ENCODE results near the gene ME3.

The ME3 gene

DNA sequence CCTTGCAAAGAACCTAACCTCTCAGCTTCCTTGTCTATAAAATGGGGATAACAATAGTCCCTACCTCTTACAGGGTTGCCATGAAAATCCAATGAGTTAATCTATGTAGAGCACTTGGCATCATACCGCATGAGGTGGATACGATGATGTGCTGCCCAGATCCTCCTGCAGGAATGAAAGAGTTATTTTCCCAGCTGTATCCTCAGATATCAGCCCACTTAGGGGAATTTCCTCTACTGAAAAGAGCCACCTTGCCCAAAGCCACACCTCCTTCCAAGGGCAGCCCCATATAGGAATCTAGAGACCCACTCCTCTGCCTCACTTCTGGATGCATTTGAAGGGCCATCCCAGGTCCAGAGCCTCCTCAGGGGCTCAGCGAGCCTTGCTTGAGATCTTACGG lies 169.3 kb downstream of the ME3 start:
- H3K9ac ChIP-seq (ENCODE audit: low read depth, low read length), result no peak overlapping the region
- H3K9me3 ChIP-seq (ENCODE audit: control insufficient read depth, insufficient read depth, low read length), result no peaks in the 10 kb centered on the region
- no peak overlapping the region for H3K4me3 ChIP-seq (ENCODE audit: low read depth, low read length)
- H3K27me3 ChIP-seq (ENCODE audit: control insufficient read depth, insufficient read depth, low read length), result no peaks in the 10 kb centered on the region
- H3K36me3 ChIP-seq (ENCODE audit: control insufficient read depth, insufficient read depth, low read length), result no peaks in the 10 kb centered on the region
- H3K4me1 ChIP-seq (ENCODE audit: control insufficient read depth, insufficient read depth, low read length), result no peaks in the 10 kb centered on the region

DNA sequence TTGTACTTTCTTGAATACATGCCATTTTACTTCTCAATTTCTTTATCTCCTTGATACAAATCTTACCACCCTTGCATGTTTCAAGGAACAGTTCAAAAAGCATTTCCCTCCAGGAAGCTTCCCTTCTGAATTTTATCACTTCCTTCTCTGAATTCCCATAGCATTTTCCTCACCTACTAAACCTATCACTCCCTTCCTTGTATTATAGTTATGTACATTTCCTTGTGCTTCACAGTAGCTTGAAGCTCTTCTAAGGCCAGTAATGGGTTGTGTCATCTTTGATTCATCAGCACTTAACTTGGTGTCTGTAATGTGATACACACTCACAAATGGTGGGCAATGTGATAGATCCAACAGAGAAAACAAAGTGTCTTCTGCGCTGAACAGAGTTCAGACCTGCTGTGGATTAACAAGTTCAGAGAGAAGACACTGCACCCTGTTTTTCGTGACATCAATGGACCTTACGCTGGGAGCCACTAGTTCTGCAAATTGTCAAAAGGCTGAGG lies 170.2 kb downstream of the ME3 start:
- Histone ChIP-seq H3K4me3 (ENCODE audit: low read depth, low read length) (no peak overlapping the region), H3K9ac (ENCODE audit: low read depth, low read length) (no peak overlapping the region), H3K4me1 (ENCODE audit: control insufficient read depth, insufficient read depth, low read length) (no peaks in the 10 kb centered on the region), H3K27me3 (ENCODE audit: control insufficient read depth, insufficient read depth, low read length) (no peaks in the 10 kb centered on the region), H3K36me3 (ENCODE audit: control insufficient read depth, insufficient read depth, low read length) (no peaks in the 10 kb centered on the region), H3K9me3 (ENCODE audit: control insufficient read depth, insufficient read depth, low read length) (no peaks in the 10 kb centered on the region)

DNA sequence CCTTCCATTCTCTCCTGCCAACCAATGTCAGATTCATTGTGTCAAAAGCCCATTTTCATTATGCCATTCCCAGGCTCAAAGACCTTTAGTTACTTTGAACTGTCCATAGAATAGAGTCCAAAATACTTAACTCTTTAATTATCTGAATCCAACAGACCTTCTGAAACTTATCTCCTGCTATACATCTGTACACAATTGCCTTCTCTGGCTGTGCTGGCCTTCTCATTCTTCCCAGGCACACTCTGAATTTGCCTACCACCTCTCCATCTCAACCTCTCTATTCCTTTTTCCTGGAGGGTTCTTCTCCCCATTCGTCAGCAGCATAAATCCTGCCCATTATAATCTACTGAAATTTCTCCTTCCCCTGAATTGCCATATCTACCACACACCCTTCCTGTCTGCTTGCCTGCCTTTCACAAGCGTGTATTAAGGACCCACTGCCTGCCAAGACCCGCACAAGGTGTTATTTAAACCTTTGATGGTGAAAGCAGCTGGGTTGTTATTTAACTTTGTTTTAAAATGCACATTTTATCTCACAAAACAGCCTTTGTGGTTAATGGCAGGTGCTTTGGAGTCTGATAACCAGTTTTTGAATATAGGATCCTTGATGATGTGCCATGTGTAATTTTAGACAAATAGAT lies 171.8 kb downstream of the ME3 start:
- Histone ChIP-seq H3K9ac (ENCODE audit: low read depth, low read length) (no peak overlapping the region), H3K4me1 (ENCODE audit: control insufficient read depth, insufficient read depth, low read length) (no peaks in the 10 kb centered on the region), H3K9me3 (ENCODE audit: control insufficient read depth, insufficient read depth, low read length) (no peaks in the 10 kb centered on the region), H3K4me3 (ENCODE audit: low read depth, low read length) (no peak overlapping the region), H3K27me3 (ENCODE audit: control insufficient read depth, insufficient read depth, low read length) (no peaks in the 10 kb centered on the region), H3K36me3 (ENCODE audit: control insufficient read depth, insufficient read depth, low read length) (no peaks in the 10 kb centered on the region)

GRCh38 chr11:86499723-86500129 lies 172.7 kb downstream of the ME3 start:
- Histone ChIP-seq H3K4me3 (ENCODE audit: low read depth, low read length) (no peak overlapping the region), H3K9me3 (ENCODE audit: control insufficient read depth, insufficient read depth, low read length) (no peaks in the 10 kb centered on the region), H3K4me1 (ENCODE audit: control insufficient read depth, insufficient read depth, low read length) (no peaks in the 10 kb centered on the region), H3K36me3 (ENCODE audit: control insufficient read depth, insufficient read depth, low read length) (no peaks in the 10 kb centered on the region), H3K9ac (ENCODE audit: low read depth, low read length) (no peak overlapping the region), H3K27me3 (ENCODE audit: control insufficient read depth, insufficient read depth, low read length) (no peaks in the 10 kb centered on the region)

DNA sequence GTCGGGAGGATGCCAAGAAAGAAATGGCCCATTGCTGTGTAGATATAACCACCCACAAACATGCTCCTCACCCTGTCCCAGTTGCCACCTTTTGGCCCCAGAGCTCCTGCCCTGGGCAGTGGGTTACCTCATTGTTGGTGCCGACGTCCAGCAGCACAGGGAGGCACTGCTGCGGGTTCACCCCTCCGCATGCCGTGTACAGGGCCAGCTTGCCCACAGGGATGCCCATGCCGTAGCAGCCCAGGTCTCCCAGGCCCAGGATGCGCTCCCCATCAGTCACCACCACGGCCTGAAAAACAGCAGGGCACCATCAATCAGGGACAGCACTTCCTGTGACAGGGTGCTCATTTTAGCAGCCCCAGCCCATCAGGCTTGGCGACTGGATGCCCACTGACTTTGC lies 174.6 kb downstream of the ME3 start:
- Histone ChIP-seq H3K4me3 (ENCODE audit: low read depth, low read length) (no peak overlapping the region), H3K4me1 (ENCODE audit: control insufficient read depth, insufficient read depth, low read length) (no peaks in the 10 kb centered on the region), H3K9ac (ENCODE audit: low read depth, low read length) (no peak overlapping the region), H3K27me3 (ENCODE audit: control insufficient read depth, insufficient read depth, low read length) (no peaks in the 10 kb centered on the region), H3K9me3 (ENCODE audit: control insufficient read depth, insufficient read depth, low read length) (no peaks in the 10 kb centered on the region), H3K36me3 (ENCODE audit: control insufficient read depth, insufficient read depth, low read length) (no peaks in the 10 kb centered on the region)

GRCh38 chr11:86497310-86497709 lies 175.1 kb downstream of the ME3 start:
- H3K36me3 ChIP-seq (ENCODE audit: control insufficient read depth, insufficient read depth, low read length), result no peaks in the 10 kb centered on the region
- no peak overlapping the region for H3K4me3 ChIP-seq (ENCODE audit: low read depth, low read length)
- no peaks in the 10 kb centered on the region for H3K27me3 ChIP-seq (ENCODE audit: control insufficient read depth, insufficient read depth, low read length)
- H3K9ac ChIP-seq (ENCODE audit: low read depth, low read length), result no peak overlapping the region
- H3K4me1 ChIP-seq (ENCODE audit: control insufficient read depth, insufficient read depth, low read length), result no peaks in the 10 kb centered on the region
- H3K9me3 ChIP-seq (ENCODE audit: control insufficient read depth, insufficient read depth, low read length), result no peaks in the 10 kb centered on the region

GRCh38 chr11:86495351-86495750 lies 177.1 kb downstream of the ME3 start:
- no peaks in the 10 kb centered on the region for H3K36me3 ChIP-seq (ENCODE audit: control insufficient read depth, insufficient read depth, low read length)
- no peak overlapping the region for H3K4me3 ChIP-seq (ENCODE audit: low read depth, low read length)
- no peaks in the 10 kb centered on the region for H3K27me3 ChIP-seq (ENCODE audit: control insufficient read depth, insufficient read depth, low read length)
- no peaks in the 10 kb centered on the region for H3K9me3 ChIP-seq (ENCODE audit: control insufficient read depth, insufficient read depth, low read length)
- H3K9ac ChIP-seq (ENCODE audit: low read depth, low read length), result no peak overlapping the region
- H3K4me1 ChIP-seq (ENCODE audit: control insufficient read depth, insufficient read depth, low read length), result no peaks in the 10 kb centered on the region

GRCh38 chr11:86492370-86493010 lies 179.9 kb downstream of the ME3 start:
- Histone ChIP-seq H3K36me3 (ENCODE audit: control insufficient read depth, insufficient read depth, low read length) (no peaks in the 10 kb centered on the region), H3K4me1 (ENCODE audit: control insufficient read depth, insufficient read depth, low read length) (no peaks in the 10 kb centered on the region), H3K4me3 (ENCODE audit: low read depth, low read length) (no peak overlapping the region), H3K9me3 (ENCODE audit: control insufficient read depth, insufficient read depth, low read length) (no peaks in the 10 kb centered on the region), H3K27me3 (ENCODE audit: control insufficient read depth, insufficient read depth, low read length) (no peaks in the 10 kb centered on the region), H3K9ac (ENCODE audit: low read depth, low read length) (no peak overlapping the region)

DNA sequence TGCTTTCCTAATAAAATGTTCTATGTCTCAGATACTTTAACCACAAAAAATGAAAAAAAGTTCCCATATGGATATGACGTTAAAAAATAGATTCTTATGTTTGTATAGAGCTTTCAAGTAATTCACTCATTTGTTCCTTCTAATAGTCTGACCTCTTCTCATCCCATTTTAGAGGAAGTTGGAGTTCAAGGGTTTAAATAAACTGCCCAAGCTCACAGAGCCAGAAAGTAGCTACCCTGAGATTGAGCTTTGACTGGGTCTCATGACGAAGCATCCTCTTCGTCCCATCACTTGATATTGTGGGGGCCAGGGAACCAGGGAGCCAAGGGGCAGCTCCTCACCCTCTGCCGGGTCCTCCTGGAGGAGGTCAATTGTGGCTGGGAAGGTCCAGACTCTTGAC lies 181.4 kb downstream of the ME3 start:
- H3K4me3 ChIP-seq (ENCODE audit: low read depth, low read length), result no peak overlapping the region

DNA sequence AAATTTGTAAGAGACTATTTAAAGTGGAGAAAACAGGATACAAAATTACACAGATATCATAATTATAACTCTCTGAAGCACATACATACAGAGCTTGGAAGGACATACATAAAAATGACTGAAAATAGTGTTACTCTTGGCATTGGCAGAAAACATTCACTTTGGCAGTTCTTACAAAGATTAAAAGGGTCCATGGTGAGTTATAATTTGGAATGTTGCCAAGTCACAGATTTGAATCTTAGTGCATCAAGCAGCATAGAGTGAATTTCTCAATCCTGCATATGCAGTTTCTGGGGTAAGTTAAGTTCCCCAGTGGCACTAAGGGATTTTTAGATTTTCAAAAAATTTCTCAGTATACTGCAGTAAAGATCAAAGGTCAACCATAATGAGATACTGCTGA lies 181.8 kb downstream of the ME3 start:
- H3K27me3 ChIP-seq (ENCODE audit: control insufficient read depth, insufficient read depth, low read length), result no peaks in the 10 kb centered on the region
- no peaks in the 10 kb centered on the region for H3K9me3 ChIP-seq (ENCODE audit: control insufficient read depth, insufficient read depth, low read length)
- no peaks in the 10 kb centered on the region for H3K4me1 ChIP-seq (ENCODE audit: control insufficient read depth, insufficient read depth, low read length)
- no peak overlapping the region for H3K9ac ChIP-seq (ENCODE audit: low read depth, low read length)
- no peaks in the 10 kb centered on the region for H3K36me3 ChIP-seq (ENCODE audit: control insufficient read depth, insufficient read depth, low read length)
- no peak overlapping the region for H3K4me3 ChIP-seq (ENCODE audit: low read depth, low read length)

More for the DNA sequence above, 181.4 kb downstream of the ME3 start:
- Histone ChIP-seq H3K36me3 (ENCODE audit: control insufficient read depth, insufficient read depth, low read length) (no peaks in the 10 kb centered on the region), H3K9ac (ENCODE audit: low read depth, low read length) (no peak overlapping the region), H3K9me3 (ENCODE audit: control insufficient read depth, insufficient read depth, low read length) (no peaks in the 10 kb centered on the region), H3K27me3 (ENCODE audit: control insufficient read depth, insufficient read depth, low read length) (no peaks in the 10 kb centered on the region), H3K4me1 (ENCODE audit: control insufficient read depth, insufficient read depth, low read length) (no peaks in the 10 kb centered on the region)

GRCh38 chr11:86489442-86489841 lies 183.0 kb downstream of the ME3 start:
- Histone ChIP-seq H3K36me3 (ENCODE audit: control insufficient read depth, insufficient read depth, low read length) (no peaks in the 10 kb centered on the region), H3K4me1 (ENCODE audit: control insufficient read depth, insufficient read depth, low read length) (no peaks in the 10 kb centered on the region), H3K27me3 (ENCODE audit: control insufficient read depth, insufficient read depth, low read length) (no peaks in the 10 kb centered on the region)

DNA sequence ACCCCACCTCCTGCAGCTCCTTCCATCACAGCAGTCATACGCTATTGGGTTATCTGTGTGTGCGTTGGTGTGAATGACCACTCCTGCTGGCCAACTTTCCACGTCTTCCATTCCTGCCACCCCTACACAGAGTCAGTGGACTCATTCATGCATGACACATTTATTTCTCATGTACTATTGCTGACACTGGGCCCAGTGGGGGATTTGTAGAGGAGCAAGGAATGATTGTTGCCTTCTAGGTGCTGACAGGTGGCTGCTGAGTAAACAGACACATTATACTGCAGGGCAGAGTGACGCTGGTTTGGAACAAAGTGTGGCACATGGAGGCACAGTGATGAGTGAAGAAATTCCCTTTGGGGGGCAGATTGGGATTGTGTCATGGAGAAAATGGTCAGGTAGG lies 183.9 kb downstream of the ME3 start:
- H3K4me3 ChIP-seq (ENCODE audit: low read depth, low read length), result no peak overlapping the region

More at GRCh38 chr11:86489442-86489841, 183.0 kb downstream of the ME3 start:
- H3K4me3 ChIP-seq (ENCODE audit: low read depth, low read length), result no peak overlapping the region
- no peak overlapping the region for H3K9ac ChIP-seq (ENCODE audit: low read depth, low read length)
- no peaks in the 10 kb centered on the region for H3K9me3 ChIP-seq (ENCODE audit: control insufficient read depth, insufficient read depth, low read length)

More for the DNA sequence above, 183.9 kb downstream of the ME3 start:
- no peak overlapping the region for H3K9ac ChIP-seq (ENCODE audit: low read depth, low read length)
- H3K36me3 ChIP-seq (ENCODE audit: control insufficient read depth, insufficient read depth, low read length), result no peaks in the 10 kb centered on the region
- H3K9me3 ChIP-seq (ENCODE audit: control insufficient read depth, insufficient read depth, low read length), result no peaks in the 10 kb centered on the region
- no peaks in the 10 kb centered on the region for H3K27me3 ChIP-seq (ENCODE audit: control insufficient read depth, insufficient read depth, low read length)
- H3K4me1 ChIP-seq (ENCODE audit: control insufficient read depth, insufficient read depth, low read length), result no peaks in the 10 kb centered on the region

Measured in iPS-15b (cell line).